ENCODE measurements around the gene RADIL.

RADIL gene

GRCh38 chr7:4851459-4852422 lies 31.8 kb downstream of the RADIL start:
- DNase-seq (ENCODE audit: extremely low read depth in 1 of 2, low read depth in 1 of 2), result no peak

GRCh38 chr7:4850262-4850795 lies 33.2 kb downstream of the RADIL start:
- no peak for DNase-seq (ENCODE audit: extremely low read depth in 1 of 2, low read depth in 1 of 2)

DNA sequence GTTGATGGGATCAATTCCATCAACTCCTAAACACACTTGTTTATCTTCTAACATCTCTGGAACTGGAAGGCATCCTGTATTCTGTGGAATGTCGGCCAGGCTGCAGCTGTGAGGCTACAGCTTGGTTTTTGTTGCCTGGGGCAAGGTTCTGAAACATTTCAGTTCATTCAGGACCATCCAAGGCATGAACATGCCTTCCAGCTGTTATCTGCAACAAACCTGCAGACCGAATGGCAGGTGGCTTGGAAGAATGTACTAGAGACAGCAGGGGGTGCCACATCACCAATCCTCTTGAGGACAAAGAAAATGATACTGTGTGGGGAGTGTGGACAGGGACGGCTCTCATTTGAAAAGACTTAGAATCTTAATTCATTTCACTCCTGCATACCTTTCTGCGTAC lies 34.1 kb downstream of the RADIL start:
- no peak for DNase-seq (ENCODE audit: extremely low read depth in 1 of 2, low read depth in 1 of 2)

GRCh38 chr7:4845740-4846142 lies 37.8 kb downstream of the RADIL start:
- DNase-seq (ENCODE audit: extremely low read depth in 1 of 2, low read depth in 1 of 2), result no peak

- DNase-seq (ENCODE audit: extremely low read depth in 1 of 2, low read depth in 1 of 2), result no peak
These were observed 41.0 kb downstream of the RADIL start for GRCh38 chr7:4842319-4843064.

DNA sequence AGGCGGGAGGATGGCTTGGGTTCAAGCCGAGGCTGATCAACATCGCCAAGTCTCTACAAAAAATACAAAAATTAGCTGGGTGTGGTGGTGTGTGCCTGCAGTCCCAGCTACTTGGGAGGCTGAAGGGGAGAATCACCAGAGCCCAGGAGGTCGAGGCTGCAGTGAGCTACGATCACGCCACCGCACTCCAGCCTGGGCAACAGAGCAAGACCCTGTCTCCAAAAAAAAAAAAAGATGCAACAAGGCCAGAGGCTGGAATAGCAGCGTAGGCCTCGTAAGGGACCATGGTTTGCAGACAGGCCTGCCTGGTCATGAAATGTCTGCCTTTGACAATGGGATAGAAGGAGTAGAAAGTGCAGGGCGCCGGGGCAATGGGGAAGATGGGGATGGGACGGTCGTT lies 41.7 kb downstream of the RADIL start:
- DNase-seq (ENCODE audit: extremely low read depth in 1 of 2, low read depth in 1 of 2), result no peak

GRCh38 chr7:4841007-4841784 lies 42.3 kb downstream of the RADIL start:
- no peak for DNase-seq (ENCODE audit: extremely low read depth in 1 of 2, low read depth in 1 of 2)

GRCh38 chr7:4840079-4840501 lies 43.4 kb downstream of the RADIL start:
- DNase-seq (ENCODE audit: extremely low read depth in 1 of 2, low read depth in 1 of 2), result no peak

DNA sequence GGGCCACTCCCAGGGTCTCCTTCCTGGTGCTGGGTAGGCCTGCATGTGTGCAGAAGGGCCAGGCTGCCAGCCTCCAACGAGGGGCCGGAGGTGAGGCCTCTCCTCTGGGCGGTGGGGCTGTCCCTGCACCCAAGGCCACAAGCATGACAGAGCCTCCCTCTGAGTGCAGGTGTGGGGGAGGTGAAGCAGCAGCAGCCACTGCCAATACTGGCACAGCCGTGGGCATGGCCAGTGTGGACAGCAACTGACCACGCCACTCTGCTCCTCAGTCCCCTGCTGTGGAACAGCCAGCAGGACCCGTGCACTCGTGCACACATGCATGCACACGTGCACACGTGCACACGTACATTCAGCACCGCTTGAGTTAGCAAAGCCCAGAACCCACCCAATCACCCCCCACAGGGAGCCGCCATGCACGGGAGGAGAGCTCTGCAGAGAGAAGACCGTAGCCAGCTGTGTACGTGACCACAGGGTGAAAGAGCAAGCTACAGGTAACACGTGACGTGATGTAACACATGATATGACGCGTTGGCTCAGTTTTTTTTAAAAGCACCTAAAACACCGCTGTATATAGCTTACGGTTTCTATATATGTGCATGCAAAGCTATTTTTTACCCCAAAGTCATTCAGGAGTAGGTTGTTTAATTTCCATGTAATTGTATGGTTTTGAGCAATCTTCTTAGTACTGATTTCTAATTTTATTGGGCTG lies 44.7 kb downstream of the RADIL start:
- no peak for DNase-seq (ENCODE audit: extremely low read depth in 1 of 2, low read depth in 1 of 2)

DNA sequence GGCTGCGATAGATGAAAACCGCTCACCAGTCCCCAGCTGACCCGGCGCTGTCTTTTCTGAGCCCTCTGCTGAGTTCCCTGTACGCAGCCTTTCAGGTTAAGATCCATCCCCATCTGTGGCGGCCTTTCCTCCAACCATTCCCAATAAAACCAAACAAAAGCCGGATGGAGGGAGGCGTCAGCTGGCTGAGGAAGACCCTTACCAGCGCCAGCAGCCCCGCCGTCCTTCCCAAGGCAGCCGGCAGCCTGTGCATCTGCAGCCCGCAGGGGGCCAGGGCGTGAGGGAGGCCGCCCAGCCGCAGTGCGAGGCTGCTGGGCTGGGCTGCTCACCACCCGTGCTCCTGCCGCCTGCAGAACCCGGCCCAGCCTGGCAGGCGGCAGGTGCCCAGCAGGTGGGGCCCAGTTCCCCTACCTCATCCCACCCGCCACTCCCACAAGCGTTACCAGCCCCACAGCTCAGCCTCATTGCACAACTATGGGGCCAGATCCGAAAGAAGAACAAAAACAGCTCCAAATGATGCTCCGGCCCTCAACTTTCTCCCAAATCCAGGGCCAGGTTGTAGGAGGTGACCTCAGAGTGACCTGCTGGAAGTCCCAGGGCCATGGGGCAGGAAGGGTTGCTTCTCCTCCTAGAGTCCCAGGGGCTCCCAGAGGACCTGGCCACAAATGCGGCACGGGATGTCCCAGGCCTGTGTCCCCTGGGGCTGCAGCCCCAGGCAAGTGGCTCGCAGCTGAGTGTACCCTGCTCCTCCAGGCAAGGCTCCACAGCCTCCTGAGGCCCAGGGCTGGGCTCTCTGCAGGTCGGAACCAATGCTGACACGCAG lies 45.5 kb downstream of the RADIL start:
- no peak for DNase-seq (ENCODE audit: extremely low read depth in 1 of 2, low read depth in 1 of 2)

DNA sequence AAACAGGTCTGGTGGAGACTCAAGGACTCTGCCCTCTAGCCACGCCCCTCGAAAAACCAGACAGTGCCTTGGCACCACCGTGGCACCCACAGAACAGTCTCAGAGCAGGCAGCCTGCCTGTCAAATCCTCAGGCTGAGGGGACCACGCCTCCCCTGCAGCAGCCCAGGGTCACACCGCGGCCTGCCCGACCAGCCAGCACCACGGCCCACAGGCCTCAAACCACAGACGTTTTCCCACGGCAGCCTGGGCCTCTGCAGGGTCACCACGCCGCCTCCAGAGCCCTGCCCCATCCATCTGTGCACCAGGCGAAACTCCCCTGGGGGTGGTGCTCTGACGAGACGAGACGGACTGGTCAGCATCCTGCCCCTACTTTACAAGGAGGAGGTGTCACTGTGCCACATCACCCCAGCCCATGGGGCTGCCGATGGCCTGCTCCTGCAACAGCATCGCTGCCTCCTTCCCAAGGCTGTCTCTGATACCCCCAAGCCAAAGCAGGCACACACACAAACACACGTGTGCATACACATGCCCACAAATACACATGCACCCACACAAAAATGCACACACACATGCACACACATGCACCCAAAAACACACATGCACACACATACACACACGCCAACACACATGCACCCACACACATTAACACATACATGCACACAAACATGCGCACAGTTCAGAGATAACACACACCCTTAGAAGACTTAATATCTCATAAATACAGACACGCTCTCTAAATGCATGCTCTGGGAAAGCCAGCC lies 46.3 kb downstream of the RADIL start:
- no peak for DNase-seq (ENCODE audit: extremely low read depth in 1 of 2, low read depth in 1 of 2)

- no peak for DNase-seq (ENCODE audit: extremely low read depth in 1 of 2, low read depth in 1 of 2)
These were observed 47.3 kb downstream of the RADIL start for GRCh38 chr7:4836206-4836661.

- DNase-seq (ENCODE audit: extremely low read depth in 1 of 2, low read depth in 1 of 2), result no peak
These were observed 47.9 kb downstream of the RADIL start for GRCh38 chr7:4835398-4836205.

GRCh38 chr7:4834601-4835397 lies 48.7 kb downstream of the RADIL start:
- DNase-seq (ENCODE audit: extremely low read depth in 1 of 2, low read depth in 1 of 2), result no peak

- no peak for DNase-seq (ENCODE audit: extremely low read depth in 1 of 2, low read depth in 1 of 2)
These were observed 49.6 kb downstream of the RADIL start for GRCh38 chr7:4833691-4834600.

- no peak for DNase-seq (ENCODE audit: extremely low read depth in 1 of 2, low read depth in 1 of 2)
These were observed 50.3 kb downstream of the RADIL start for GRCh38 chr7:4833176-4833575.
